IPS-20b (cell line): ENCODE data around the gene FOXO3.
"Not testable (repeated sequence)": the region's sequence is repeated elsewhere in the genome, so short reads cannot be mapped to it uniquely, and the experiment has no call there.

Experiments
- H3K27ac ChIP-seq: one replicate; pipeline ENCODE4 v1.5.1; 2013; ENCODE audit warnings: low read length
- H3K27me3 ChIP-seq: 2 replicates; pipeline ENCODE4 v1.6.1; 2013; ENCODE audit warnings: mild to moderate bottlenecking, low read length, inconsistent platforms; ENCODE audit not compliant: insufficient read depth
- H3K36me3 ChIP-seq: 2 replicates; pipeline ENCODE4 v1.6.1; 2013; ENCODE audit warnings: low read depth, mild to moderate bottlenecking, inconsistent platforms, low read length, moderate library complexity; ENCODE audit not compliant: insufficient read depth
- H3K4me1 ChIP-seq: 2 replicates; pipeline ENCODE4 v1.6.1; 2013; ENCODE audit warnings: mild to moderate bottlenecking, control low read depth, inconsistent platforms, low read length, moderate library complexity; ENCODE audit not compliant: insufficient read depth
- H3K4me3 ChIP-seq: 2 replicates; pipeline ENCODE4 v1.5.1; 2013; ENCODE audit warnings: mild to moderate bottlenecking, low read length, inconsistent platforms
- H3K9ac ChIP-seq: 2 replicates; pipeline ENCODE4 v1.6.1; 2013; ENCODE audit warnings: low read depth, mild to moderate bottlenecking, inconsistent platforms, low read length, moderate library complexity
- H3K9me3 ChIP-seq: 2 replicates; pipeline ENCODE4 v1.6.1; 2013; ENCODE audit warnings: mild to moderate bottlenecking, low read depth, low read length, inconsistent platforms; ENCODE audit not compliant: insufficient read depth

FOXO3 gene

DNA sequence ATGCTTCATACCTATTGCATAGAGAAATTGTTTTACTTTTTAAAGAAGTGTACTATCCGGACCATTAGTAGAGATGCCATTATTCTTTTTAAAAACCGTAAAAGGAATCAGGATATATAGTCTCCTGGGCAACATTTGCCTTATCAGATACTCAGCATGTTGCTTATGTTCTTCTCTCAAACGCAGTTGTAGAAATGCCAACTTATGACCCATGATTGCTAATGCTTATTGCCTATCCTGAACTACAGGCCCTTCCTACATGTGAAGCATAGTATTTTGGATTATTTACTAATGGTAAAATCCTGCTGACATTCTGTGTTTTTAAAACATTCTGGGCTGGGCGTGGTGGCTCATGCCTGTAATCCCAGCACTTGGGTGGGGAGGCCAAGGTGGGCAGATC lies 99.5 kb downstream of the FOXO3 start:
- Histone ChIP-seq H3K4me1 (no peaks in the 10 kb centered on the region; the same call in 1 of the 2 replicates), H3K36me3 (no peaks in the 10 kb centered on the region), H3K9me3 (no peaks in the 10 kb centered on the region), H3K27me3 (no peaks in the 10 kb centered on the region), H3K27ac (no peak overlapping the region), H3K4me3 (no peak overlapping the region), H3K9ac (no peak overlapping the region)

GRCh38 chr6:108661430-108661829 lies 100.7 kb downstream of the FOXO3 start:
- Histone ChIP-seq H3K4me3 (no peak overlapping the region), H3K36me3 (no peaks in the 10 kb centered on the region), H3K9me3 (no peaks in the 10 kb centered on the region), H3K9ac (no peak overlapping the region), H3K27ac (no peak overlapping the region), H3K27me3 (no peaks in the 10 kb centered on the region), H3K4me1 (no peaks in the 10 kb centered on the region; the same call in 1 of the 2 replicates)

DNA sequence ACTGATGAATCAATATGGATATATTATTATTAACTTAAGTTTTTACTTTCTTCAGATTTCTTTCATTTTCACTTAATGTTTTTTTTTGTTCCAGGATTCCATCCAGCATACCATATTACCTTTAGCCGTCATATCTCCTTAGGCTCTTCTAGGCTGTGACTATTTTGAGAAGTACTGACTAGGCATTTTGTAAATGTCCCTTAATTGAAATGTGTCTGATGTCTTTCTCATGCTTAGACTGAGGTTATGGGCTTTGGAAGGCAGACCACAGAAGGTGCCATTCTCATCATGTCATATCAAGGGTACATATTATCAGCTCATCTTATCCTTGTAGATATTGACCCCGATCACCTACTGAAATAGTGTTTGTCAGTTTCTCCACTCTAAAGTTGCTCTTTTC lies 101.3 kb downstream of the FOXO3 start:
- H3K36me3 ChIP-seq, result no peaks in the 10 kb centered on the region
- H3K9ac ChIP-seq, result no peak overlapping the region
- peaks cover 5% of the 10 kb centered on the region; the same call in 1 of the 2 replicates for H3K4me1 ChIP-seq
- no peaks in the 10 kb centered on the region for H3K27me3 ChIP-seq
- no peaks in the 10 kb centered on the region for H3K9me3 ChIP-seq
- H3K27ac ChIP-seq, result no peak overlapping the region
- H3K4me3 ChIP-seq, result no peak overlapping the region

GRCh38 chr6:108662702-108663101 lies 102.0 kb downstream of the FOXO3 start:
- Histone ChIP-seq H3K27ac (no peak overlapping the region), H3K4me3 (no peak overlapping the region), H3K9ac (no peak overlapping the region), H3K4me1 (peaks cover 12% of the 10 kb centered on the region; the same call in 1 of the 2 replicates), H3K27me3 (no peaks in the 10 kb centered on the region), H3K36me3 (no peaks in the 10 kb centered on the region), H3K9me3 (no peaks in the 10 kb centered on the region)

DNA sequence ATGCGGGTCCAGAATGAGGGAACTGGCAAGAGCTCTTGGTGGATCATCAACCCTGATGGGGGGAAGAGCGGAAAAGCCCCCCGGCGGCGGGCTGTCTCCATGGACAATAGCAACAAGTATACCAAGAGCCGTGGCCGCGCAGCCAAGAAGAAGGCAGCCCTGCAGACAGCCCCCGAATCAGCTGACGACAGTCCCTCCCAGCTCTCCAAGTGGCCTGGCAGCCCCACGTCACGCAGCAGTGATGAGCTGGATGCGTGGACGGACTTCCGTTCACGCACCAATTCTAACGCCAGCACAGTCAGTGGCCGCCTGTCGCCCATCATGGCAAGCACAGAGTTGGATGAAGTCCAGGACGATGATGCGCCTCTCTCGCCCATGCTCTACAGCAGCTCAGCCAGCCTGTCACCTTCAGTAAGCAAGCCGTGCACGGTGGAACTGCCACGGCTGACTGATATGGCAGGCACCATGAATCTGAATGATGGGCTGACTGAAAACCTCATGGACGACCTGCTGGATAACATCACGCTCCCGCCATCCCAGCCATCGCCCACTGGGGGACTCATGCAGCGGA lies 102.9 kb downstream of the FOXO3 start:
- not testable (repeated sequence) for H3K36me3 ChIP-seq, H3K27ac ChIP-seq, H3K9ac ChIP-seq, H3K27me3 ChIP-seq, H3K4me3 ChIP-seq, H3K9me3 ChIP-seq
- H3K4me1 ChIP-seq, result peaks cover 19% of the 10 kb centered on the region; the same call in 1 of the 2 replicates

DNA sequence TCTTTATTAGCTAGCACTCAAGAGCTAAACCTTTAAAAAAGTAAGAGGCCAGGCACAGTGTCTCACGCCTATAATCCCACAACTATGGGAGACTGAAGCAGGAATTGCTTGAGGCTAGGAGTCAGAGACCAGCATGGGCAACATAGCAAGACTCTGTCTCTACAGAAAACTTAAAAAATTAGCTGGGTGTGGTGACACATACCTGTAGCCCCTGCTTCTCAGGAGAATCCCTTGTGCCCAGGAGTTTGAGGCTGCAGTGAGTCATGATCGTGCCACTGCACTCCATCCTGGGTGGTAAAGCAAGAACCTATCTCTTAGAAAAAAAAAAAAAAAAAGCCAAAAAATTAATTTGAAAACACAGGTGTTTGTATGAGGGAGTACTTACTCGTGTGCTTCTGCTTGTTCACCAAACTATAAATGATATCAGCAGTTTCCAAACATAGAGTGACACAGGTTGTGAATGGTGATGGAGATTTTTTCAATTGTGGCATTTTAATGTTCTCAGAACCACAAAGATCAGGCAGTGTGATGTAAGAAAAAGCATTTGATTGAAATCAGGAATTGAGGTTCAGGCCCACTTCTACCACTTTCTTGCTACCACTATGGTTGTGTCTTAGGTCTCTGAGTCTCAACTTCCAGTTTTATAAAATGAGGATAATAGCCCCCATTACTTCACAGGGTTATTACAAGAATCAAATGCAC lies 104.9 kb downstream of the FOXO3 start:
- H3K9ac ChIP-seq, result no peak overlapping the region
- no peaks in the 10 kb centered on the region for H3K9me3 ChIP-seq
- H3K36me3 ChIP-seq, result no peaks in the 10 kb centered on the region
- H3K27me3 ChIP-seq, result no peaks in the 10 kb centered on the region
- no peak overlapping the region for H3K27ac ChIP-seq
- no peak overlapping the region for H3K4me3 ChIP-seq
- peaks cover 19% of the 10 kb centered on the region; the same call in 1 of the 2 replicates for H3K4me1 ChIP-seq

GRCh38 chr6:108666656-108667260 lies 106.0 kb downstream of the FOXO3 start:
- Histone ChIP-seq H3K36me3 (no peaks in the 10 kb centered on the region), H3K4me3 (no peak overlapping the region), H3K27ac (no peak overlapping the region), H3K9me3 (no peaks in the 10 kb centered on the region), H3K9ac (no peak overlapping the region), H3K27me3 (no peaks in the 10 kb centered on the region), H3K4me1 (peaks cover 30% of the 10 kb centered on the region; the same call in 1 of the 2 replicates)

- no peak overlapping the region for H3K27ac ChIP-seq
- H3K9ac ChIP-seq, result no peak overlapping the region
- no peaks in the 10 kb centered on the region for H3K27me3 ChIP-seq
- no peaks in the 10 kb centered on the region for H3K9me3 ChIP-seq
- H3K36me3 ChIP-seq, result no peaks in the 10 kb centered on the region
- peaks cover 36% of the 10 kb centered on the region; the same call in 1 of the 2 replicates for H3K4me1 ChIP-seq
- H3K4me3 ChIP-seq, result no peak overlapping the region
These were observed 107.3 kb downstream of the FOXO3 start for GRCh38 chr6:108667993-108668392.

GRCh38 chr6:108669673-108670072 lies 109.0 kb downstream of the FOXO3 start:
- peaks cover 36% of the 10 kb centered on the region; the same call in 1 of the 2 replicates for H3K4me1 ChIP-seq

DNA sequence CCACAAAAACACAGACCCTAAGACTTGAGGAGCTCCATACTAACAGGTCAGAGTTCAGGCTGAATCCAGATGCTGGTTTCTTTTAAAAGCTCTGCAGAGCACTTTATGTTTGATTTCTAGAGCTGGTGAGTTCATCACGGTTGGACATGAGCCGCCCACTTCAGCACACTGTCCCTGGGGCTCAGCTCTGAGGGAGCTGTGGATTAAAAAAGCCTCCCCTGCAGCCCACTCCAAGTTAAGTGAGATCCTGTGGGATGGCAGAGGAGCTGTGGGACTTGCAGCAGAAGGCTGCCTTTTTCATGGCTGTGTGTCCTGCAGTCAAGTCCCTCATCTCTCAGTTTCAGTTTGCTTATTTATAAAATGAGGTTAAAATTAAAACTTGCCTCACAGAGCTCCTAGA lies 110.5 kb downstream of the FOXO3 start:
- Histone ChIP-seq H3K4me1 (peaks cover 36% of the 10 kb centered on the region; the same call in 1 of the 2 replicates), H3K36me3 (no peaks in the 10 kb centered on the region), H3K27ac (no peak overlapping the region), H3K9ac (no peak overlapping the region; the same call in 1 of the 2 replicates), H3K27me3 (no peaks in the 10 kb centered on the region), H3K9me3 (no peaks in the 10 kb centered on the region), H3K4me3 (no peak overlapping the region)

More at GRCh38 chr6:108669673-108670072, 109.0 kb downstream of the FOXO3 start:
- Histone ChIP-seq H3K4me3 (no peak overlapping the region), H3K27ac (no peak overlapping the region), H3K9me3 (no peaks in the 10 kb centered on the region), H3K27me3 (no peaks in the 10 kb centered on the region), H3K36me3 (no peaks in the 10 kb centered on the region), H3K9ac (no peak overlapping the region)

GRCh38 chr6:108671790-108672189 lies 111.1 kb downstream of the FOXO3 start:
- Histone ChIP-seq H3K36me3 (no peaks in the 10 kb centered on the region), H3K9ac (0 out of 2 replicates have a peak overlapping the region, but pooled peaks have one; percentile 42), H3K27ac (no peak overlapping the region)

More at GRCh38 chr6:108671790-108672189, 111.1 kb downstream of the FOXO3 start:
- Histone ChIP-seq H3K9me3 (no peaks in the 10 kb centered on the region), H3K27me3 (no peaks in the 10 kb centered on the region), H3K4me3 (peak overlapping the region; percentile 15; the same call in 1 of the 2 replicates), H3K4me1 (peaks cover 33% of the 10 kb centered on the region; the same call in 1 of the 2 replicates)
